Measurements from ENCODE around the gene MDH2.

DNA sequence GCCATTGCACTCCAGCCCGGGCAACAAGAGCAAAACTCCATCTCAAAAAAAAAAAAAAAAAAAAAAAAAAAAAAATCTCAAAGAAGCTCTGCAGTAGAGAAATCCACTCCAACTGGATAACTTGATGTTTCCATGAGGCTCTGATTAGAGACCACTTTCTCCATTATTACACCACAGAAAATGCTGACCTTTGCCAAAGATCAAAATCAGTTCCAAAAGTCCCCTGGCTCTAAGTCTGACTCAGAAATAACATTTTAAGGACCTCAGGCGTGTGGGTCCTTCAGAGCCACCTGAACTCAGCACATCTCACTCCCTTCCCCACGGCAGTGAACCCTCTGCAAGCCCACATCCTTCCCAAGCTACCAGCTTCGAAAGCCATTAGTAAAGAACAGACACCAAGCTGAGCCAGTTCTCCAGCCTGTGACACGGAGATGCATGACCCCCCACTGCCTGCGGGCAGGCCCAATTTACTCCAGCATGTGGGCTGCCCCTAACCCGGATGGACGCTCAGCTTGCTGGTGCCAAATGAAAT is 39.7 kb upstream of the MDH2 start:
- no peak for TF ChIP-seq POLR2A (IDR thresholded peaks at IDR 0.05; ENCODE audit: low read depth, low read length)
- TF ChIP-seq SPI1 (IDR thresholded peaks at IDR 0.05; ENCODE audit: low read depth, low read length): no peak
- no peak for TF ChIP-seq POLR2AphosphoS5 (IDR thresholded peaks at IDR 0.05; ENCODE audit: low read depth, low read length)
- no peak for TF ChIP-seq TAF1 (IDR thresholded peaks at IDR 0.05; ENCODE audit: low read depth, low read length)
- no peak for TF ChIP-seq PAX5 (IDR thresholded peaks at IDR 0.05; ENCODE audit: insufficient read depth, low read length, severe bottlenecking)
- no peak for TF ChIP-seq POU2F2 (IDR thresholded peaks at IDR 0.05; ENCODE audit: low read depth, low read length)

All from GM12891 (cell line).